ENCODE measurements around the gene TGFB3.

TGFB3 gene

GRCh38 chr14:75985618-75986438, 4.0 kb upstream of the TGFB3 start, which contains the start of gene IFT43:
TSS of gene IFT43 (plus strand) at chr14:75985763. CDS start at chr14:75985787, 24 bp downstream.
- no peak for DNase-seq

GRCh38 chr14:75984674-75985073, 2.9 kb upstream of the TGFB3 start:
- DNase-seq = no peak

GRCh38 chr14:75983019-75983358, 1.2 kb upstream of the TGFB3 start:
- DNase-seq = no peak

- DNase-seq = peak; percentile 12
These were observed 647 bp upstream of the TGFB3 start for GRCh38 chr14:75982266-75983018.

- DNase-seq = no peak
These were observed 939 bp downstream of the TGFB3 start for GRCh38 chr14:75980856-75981255.

DNA sequence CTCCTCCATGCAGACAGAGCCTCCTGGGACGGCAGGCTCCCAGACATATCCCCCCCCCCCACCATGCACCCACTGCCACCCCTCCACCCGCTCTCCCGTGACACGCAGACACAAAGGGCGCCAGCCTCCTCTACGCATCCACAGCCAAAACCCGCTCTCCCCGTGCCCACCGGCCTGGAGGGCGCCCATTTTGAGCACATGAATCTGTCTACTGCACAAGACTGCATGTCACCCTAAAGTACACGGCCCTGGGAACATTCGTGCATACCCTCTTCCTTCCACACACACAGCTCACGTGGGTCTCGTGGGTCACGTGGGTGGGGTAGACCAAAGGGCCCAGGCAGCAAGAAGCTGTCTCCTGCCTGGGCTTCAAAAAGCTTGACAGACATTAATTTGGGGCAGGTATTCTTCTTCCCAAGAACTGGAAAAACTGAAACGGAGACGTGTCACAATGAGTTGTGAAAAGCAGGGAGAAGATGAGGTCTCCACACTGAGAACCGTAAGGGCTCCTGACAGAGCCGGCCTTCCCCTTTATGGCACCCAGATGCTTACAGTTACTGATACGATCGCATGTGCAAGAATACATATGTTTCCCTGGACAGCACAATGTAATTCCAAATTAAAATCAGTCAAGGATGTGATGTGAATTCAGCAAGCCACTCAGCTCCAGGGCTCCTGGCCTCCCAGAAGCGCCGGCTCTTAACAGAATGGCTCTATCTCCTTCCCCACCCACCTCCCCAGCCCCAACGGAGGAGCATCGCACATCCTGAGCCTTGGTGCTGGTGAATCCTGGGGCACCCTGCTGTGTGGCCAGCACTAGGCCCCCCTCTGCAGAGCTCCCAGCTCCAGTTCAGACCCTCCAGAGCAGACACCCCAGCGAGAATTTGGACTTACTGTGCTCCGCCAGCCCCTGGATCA, 1.9 kb downstream of the TGFB3 start:
- no peak for DNase-seq

- DNase-seq = no peak
These were observed 2.7 kb downstream of the TGFB3 start for GRCh38 chr14:75979071-75979571.

DNA sequence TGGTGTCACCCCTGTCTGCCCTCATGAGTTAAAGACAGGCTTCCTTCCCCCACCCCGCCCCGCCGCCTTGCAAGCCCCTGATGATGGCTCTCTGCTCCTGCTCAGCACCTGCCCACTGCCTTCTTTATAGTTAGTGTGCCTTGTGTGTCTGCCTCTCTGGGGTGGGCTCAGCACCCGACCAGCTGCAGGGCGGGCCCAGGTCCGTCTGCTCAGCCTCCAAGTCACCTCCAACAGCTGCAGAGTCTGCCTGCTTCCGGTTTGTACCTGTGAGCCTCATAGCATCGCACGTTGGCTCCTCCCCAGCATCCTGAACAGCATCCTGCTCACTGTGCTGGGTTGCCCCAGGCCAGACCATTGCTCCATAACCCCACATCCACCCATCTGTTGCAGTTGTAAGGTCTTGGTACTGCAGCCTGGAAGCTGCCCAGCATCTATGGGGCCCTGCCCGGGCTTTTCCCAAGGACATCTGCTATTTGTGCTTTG, 3.5 kb downstream of the TGFB3 start:
- DNase-seq = no peak

GRCh38 chr14:75977582-75977943, 4.2 kb downstream of the TGFB3 start:
- no peak for DNase-seq

GRCh38 chr14:75976826-75977581, 4.8 kb downstream of the TGFB3 start:
- no peak for DNase-seq

GRCh38 chr14:75972801-75973421, 8.9 kb downstream of the TGFB3 start:
- no peak for DNase-seq

GRCh38 chr14:75971509-75971908, 10.3 kb downstream of the TGFB3 start:
- no peak for DNase-seq

DNA sequence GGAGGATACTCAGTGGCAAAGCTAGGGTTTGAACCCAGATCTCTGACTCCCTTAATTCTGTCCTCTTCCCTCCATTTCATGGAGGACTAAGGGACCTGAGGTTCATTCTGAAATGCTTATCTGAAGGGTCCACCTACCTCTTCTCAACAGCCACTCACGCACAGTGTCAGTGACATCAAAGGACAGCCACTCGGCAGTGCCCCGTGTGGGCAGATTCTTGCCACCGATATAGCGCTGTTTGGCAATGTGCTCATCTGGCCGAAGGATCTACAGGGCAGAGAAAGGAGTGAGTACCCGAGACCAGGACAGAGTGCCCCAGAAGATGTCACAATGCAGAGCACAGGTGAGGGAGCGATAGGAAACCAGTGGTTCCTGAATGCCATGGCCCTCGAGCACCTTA, 10.8 kb downstream of the TGFB3 start:
- no peak for DNase-seq

DNA sequence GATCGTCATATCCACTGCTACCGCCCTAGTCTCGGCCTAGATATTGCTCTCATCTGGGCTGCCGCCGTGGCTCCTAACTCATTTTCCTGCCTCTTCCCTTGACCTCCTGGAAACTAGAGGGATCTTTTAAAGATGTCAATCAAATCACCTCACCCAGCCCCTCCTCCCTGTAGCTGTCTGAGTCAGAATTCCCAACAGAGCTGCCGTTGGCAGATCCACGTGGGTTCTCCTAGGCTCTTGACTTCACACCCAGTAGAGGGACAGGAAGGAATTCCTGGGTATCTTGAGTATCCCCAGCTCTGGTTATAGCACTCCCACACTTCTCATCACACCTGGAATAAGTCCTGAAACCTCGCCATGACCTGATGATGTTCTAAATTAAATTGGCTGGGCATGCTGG, 11.9 kb downstream of the TGFB3 start:
- DNase-seq = no peak

GRCh38 chr14:75969126-75969525, 12.7 kb downstream of the TGFB3 start:
- DNase-seq = no peak

DNA sequence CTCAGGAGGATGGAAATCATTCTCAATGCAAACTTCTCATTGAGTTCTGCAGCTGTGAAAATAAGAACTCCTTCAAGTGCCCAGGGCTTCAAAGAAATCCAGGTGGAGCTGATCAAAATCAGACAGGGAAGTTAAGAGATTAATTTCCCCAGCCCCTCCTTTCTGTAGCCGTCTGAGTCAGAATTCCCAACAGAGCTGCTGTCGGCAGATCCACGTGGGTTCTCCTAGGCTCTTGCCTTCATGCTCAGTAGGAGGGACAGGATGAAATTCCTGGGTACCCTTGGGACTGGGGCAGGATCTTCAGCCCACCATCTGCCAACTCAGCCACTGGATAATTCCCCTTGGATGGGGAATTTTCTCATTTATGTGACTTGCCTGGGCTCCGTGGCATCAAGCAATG, 13.3 kb downstream of the TGFB3 start:
- no peak for DNase-seq

DNA sequence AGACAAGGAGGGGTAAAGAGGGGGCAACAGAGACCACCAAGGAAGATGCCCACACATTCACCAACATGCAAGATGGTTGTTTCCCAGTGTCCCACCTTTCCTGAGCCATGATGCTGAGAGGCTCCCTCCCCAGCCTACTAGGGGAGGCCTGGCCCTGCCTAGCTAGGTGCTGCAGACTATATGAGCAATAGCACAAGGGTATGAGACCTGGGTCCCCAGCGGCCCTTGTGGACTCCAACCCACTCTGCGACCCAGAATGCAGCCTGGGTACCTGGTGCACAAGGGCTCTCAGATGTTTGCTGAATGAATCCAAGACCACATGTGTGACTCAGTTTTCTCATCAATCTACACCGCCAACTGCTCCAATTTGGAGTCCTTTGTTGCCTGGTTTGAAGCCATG, 13.9 kb downstream of the TGFB3 start:
- no peak for DNase-seq

GRCh38 chr14:75961662-75962061, 20.1 kb downstream of the TGFB3 start:
- no peak for DNase-seq

DNA sequence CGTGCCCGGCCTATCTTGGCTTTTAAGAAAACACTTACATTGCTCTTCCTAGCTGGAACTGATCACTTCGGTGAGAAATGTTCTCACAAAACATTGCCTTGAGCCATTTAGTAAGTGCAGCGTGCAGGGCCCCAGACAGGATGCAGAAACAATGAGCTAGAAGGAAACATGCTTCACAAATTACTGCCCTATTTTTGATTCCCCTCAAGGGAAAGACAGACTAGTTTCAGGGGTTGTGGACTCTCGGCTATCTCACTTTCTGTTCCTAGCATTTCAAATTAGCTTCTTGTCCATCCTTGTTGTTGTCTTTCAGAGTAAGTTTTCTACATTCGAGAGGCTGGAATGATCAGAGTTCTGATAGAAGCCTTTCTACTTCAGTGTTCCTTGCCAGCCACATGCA, 21.6 kb downstream of the TGFB3 start:
- no peak for DNase-seq

GRCh38 chr14:75959031-75959430, 22.8 kb downstream of the TGFB3 start:
- DNase-seq = no peak

DNA sequence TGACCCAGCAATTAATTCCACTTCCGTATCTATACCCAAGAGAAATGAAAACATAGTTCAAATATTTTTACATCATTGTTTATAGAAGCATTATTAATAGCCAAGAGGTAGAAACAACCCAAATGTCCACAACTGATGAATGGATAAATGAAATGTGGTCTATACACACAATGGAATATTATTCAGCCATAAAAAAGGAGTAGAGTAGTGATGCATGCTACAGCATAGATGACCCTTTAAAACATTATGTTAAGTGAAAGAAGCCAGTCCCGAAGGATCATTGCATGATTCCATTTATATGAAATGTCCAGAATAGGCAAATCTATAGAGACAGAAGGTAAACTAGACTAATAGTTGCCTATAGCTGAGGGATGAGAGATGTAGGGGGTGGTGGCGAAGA, 29.3 kb downstream of the TGFB3 start:
- DNase-seq = no peak

- no peak for DNase-seq
These were observed 35.0 kb downstream of the TGFB3 start for GRCh38 chr14:75946785-75947184.
